ENCODE data around the gene FGF22. TPM values are rescaled to one million over a fixed set of nuclear protein-coding genes. Genes with fewer than 3 reads are reported as not detected.

FGF22 gene
- total and polyA plus RNA-seq, 2 of the 8 experiments (the other 6 are each of a cell fraction or from before 2014, with no cell fraction given): 0.44 to 1.7 TPM

DNA sequence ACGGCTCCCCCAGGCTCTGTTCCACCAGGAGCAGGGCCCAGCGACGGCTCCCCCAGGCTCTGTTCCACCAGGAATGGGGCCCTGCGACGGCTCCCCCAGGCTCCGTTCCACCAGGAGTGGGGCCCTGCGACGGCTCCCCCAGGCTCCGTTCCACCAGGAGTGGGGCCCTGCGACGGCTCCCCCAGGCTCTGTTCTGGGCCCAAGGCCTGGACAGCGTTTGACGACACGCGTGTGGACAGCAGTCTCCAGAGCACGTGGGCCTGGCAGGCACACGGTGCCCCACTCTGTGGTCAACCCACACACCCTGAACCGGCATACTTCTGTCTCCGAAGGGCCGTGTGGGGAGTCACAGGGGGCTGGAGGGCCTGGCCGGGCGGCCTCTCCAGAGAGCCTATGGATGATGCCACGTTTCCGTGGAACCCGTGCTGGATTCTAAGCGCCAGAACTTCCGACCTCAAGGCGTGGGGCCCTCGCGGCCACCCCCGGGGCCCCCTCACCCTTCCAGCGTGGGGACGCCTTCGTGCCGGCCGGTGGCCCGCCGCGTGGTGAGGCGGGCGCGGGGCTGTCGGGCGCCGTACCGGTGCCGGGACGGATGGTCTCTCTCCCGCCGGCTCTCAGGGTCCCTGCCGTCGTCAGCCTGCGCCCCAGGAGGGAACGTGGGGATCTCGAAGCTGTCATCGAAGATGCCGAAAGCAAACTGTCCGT is 11.6 kb downstream of the FGF22 start:
- Histone ChIP-seq H3K27ac (ENCODE audit: low read depth, low read length) (no peak overlapping the region), H2BK20ac (ENCODE audit: low read length) (no peak overlapping the region), H3K79me2 (ENCODE audit: control insufficient read depth in 1 of 2, insufficient read depth in 2 of 2, low read length in 2 of 2) (peaks cover 14 to 41% of the 10 kb centered on the region in 2 experiments), H2AK5ac (ENCODE audit: low read depth, low read length) (no peak overlapping the region), H4K5ac (ENCODE audit: insufficient read length, low read depth, low read length) (no peak overlapping the region), H3K9ac (replicated peaks in 1 of 4; ENCODE audit: extremely low read depth in 1 of 4, low read depth in 3 of 4, low read length in 3 of 4) (no peak overlapping the region), H3K4ac (replicated peaks; ENCODE audit: insufficient read length, low read depth, low read length) (no peak overlapping the region), H3K9me3 (ENCODE audit: insufficient read depth in 2 of 2, low read depth in 1 of 2, low read length in 1 of 2) (no peaks in the 10 kb centered on the region), H3K27me3 (replicated peaks in 1 of 4; ENCODE audit: control insufficient read depth in 3 of 4, extremely low read depth in 1 of 4, insufficient read depth in 3 of 4, low read length in 3 of 4) (no peaks in the 10 kb centered on the region), H3K4me2 (ENCODE audit: insufficient read depth in 1 of 2, low read depth in 2 of 2, low read length in 2 of 2) (no peak overlapping the region), H2BK12ac (ENCODE audit: low read depth, low read length) (no peak overlapping the region), H4K8ac (ENCODE audit: extremely low read depth, insufficient read depth, low read length) (no peak overlapping the region), H2AFZ (ENCODE audit: low read length) (no peak overlapping the region), H3K36me3 (ENCODE audit: control insufficient read depth in 2 of 4, insufficient read depth in 4 of 4, low read length in 3 of 4) (peaks cover 2 to 58% (median 20%) of the 10 kb centered on the region in 4 experiments; a peak in 6 of 8 replicates), H4K91ac (replicated peaks; ENCODE audit: insufficient read length, low read length) (no peak overlapping the region), H4K20me1 (replicated peaks in 1 of 2; ENCODE audit: control insufficient read depth in 1 of 2, insufficient read depth in 2 of 2, low read length in 2 of 2) (peaks cover 28 to 34% of the 10 kb centered on the region in 2 experiments), H3K18ac (ENCODE audit: extremely low read depth, low read length) (no peak overlapping the region), H2BK5ac (ENCODE audit: low read depth, low read length) (no peak overlapping the region), H3K23me2 (ENCODE audit: low read depth, low read length) (no peaks in the 10 kb centered on the region), H3K56ac (replicated peaks; ENCODE audit: insufficient read length, low read depth, low read length) (no peak overlapping the region), H3K23ac (ENCODE audit: insufficient read length) (no peak overlapping the region), H2BK15ac (ENCODE audit: low read length) (no peak overlapping the region), H3K4me3 (ENCODE audit: extremely low read depth in 1 of 4, insufficient read depth in 2 of 4, low read depth in 3 of 4, low read length in 4 of 4) (no peak overlapping the region), H2BK120ac (replicated peaks; ENCODE audit: low read depth, low read length) (no peak overlapping the region), H3K14ac (ENCODE audit: insufficient read length) (no peak overlapping the region), H3K79me1 (ENCODE audit: low read depth, low read length) (peaks cover 13% of the 10 kb centered on the region), H3K4me1 (replicated peaks in 1 of 4; ENCODE audit: control insufficient read depth in 3 of 4, insufficient read depth in 4 of 4, low read length in 3 of 4) (no peaks in the 10 kb centered on the region)
- FAIRE-seq (no peak), DNase-seq (ENCODE audit: low read depth in 1 of 2, low spot score in 2 of 2) (no peak)
- CTCF ChIA-PET (ENCODE audit: partially characterized antibody): no interaction called here
- TF ChIP-seq, protein P1, sequence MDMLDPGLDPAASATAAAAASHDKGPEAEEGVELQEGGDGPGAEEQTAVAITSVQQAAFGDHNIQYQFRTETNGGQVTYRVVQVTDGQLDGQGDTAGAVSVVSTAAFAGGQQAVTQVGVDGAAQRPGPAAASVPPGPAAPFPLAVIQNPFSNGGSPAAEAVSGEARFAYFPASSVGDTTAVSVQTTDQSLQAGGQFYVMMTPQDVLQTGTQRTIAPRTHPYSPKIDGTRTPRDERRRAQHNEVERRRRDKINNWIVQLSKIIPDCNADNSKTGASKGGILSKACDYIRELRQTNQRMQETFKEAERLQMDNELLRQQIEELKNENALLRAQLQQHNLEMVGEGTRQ (IDR thresholded peaks at IDR 0.05; ENCODE audit: low read length): no peak
- TF ChIP-seq GTF2F1 (IDR thresholded peaks at IDR 0.05; ENCODE audit: borderline replicate concordance, low read depth, low read length) (no peak), BACH1 (IDR thresholded peaks at IDR 0.05; ENCODE audit: low read length) (no peak), EGR1 (IDR thresholded peaks at IDR 0.05; ENCODE audit: borderline replicate concordance, low read depth, low read length) (no peak), NANOG (IDR thresholded peaks at IDR 0.05; ENCODE audit: insufficient read depth, low read depth, low read length, poor library complexity, severe bottlenecking) (no peak), CEBPB (IDR thresholded peaks at IDR 0.05; ENCODE audit: low read depth, low read length) (no peak), CHD2 (IDR thresholded peaks at IDR 0.05; ENCODE audit: low read length) (no peak), KDM4A (IDR thresholded peaks at IDR 0.05; ENCODE audit: low read depth, low read length, severe bottlenecking) (no peak), RXRA (IDR thresholded peaks at IDR 0.05; ENCODE audit: insufficient read depth, low read depth, low read length) (no peak)
- TF ChIP-seq, protein P2, sequence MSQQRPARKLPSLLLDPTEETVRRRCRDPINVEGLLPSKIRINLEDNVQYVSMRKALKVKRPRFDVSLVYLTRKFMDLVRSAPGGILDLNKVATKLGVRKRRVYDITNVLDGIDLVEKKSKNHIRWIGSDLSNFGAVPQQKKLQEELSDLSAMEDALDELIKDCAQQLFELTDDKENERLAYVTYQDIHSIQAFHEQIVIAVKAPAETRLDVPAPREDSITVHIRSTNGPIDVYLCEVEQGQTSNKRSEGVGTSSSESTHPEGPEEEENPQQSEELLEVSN (IDR thresholded peaks at IDR 0.05): no peak
- 94% methylated on average over 23 of the region's 58 CpGs; no CpG with 5 or more reads in 1 of the 2 experiments for WGBS, 2 experiments (ENCODE audit: extremely low coverage in 1 of 2, insufficient coverage in 1 of 2, insufficient read length in 1 of 2, insufficient replicate concordance in 2 of 2, low coverage in 1 of 2, low lambda C conversion rate in 2 of 2, missing lambda C conversion rate in 1 of 2)
- POLR2A ChIA-PET (ENCODE audit: partially characterized antibody): interaction anchor here (1.3 to 1.4 kb wide), 2 partner anchors 19 to 27 kb away, joined by 3 read pairs; no protein-coding TSS in a partner anchor
